Brain microvascular endothelial cell (primary cell): ENCODE measurements around the gene CD247.

Experiments used
- DNase-seq: peaks from one replicate; pipeline ENCODE4 v3.0.0-alpha.2; 2020
- H3K27ac ChIP-seq: fragments of 250-450 bp; sonication (Bioruptor Pico); 2 replicates; pipeline ENCODE4 v1.5.1; 2020; ENCODE audit warnings: mild to moderate bottlenecking, moderate library complexity
- H3K27me3 ChIP-seq: fragments of 250-450 bp; sonication (Bioruptor Pico); replicated peaks from 2 replicates; pipeline ENCODE4 v1.5.1; 2020; ENCODE audit warnings: mild to moderate bottlenecking
- H3K36me3 ChIP-seq: fragments of 250-450 bp; sonication (Bioruptor Pico); replicated peaks from 2 replicates; pipeline ENCODE4 v1.5.1; 2020; ENCODE audit warnings: mild to moderate bottlenecking
- H3K4me3 ChIP-seq: 2 replicates; pipeline ENCODE4 v1.5.1; 2011; ENCODE audit warnings: low read depth, mild to moderate bottlenecking, control low read depth, low read length, moderate library complexity
- CTCF ChIP-seq: IDR thresholded peaks from 2 replicates; pipeline ENCODE4 v1.5.1; 2011; ENCODE audit warnings: low read depth, mild to moderate bottlenecking, moderate library complexity, low read length, control low read depth, inconsistent platforms; ENCODE audit errors: missing control alignments
- in situ Hi-C: cut with HindIII; loops from 2 replicates; pipeline ENCODE4 v1.10.0; 2017; ENCODE audit warnings: low sequenced_read_pairs, low pct_ligation_motif_present

CD247 gene

GRCh38 chr1:167507719-167508118 lies 10.6 kb downstream of the CD247 start:
- no peaks in the 10 kb centered on the region for H3K36me3 ChIP-seq
- no peak for DNase-seq
- no peak for TF ChIP-seq CTCF
- H3K27me3 ChIP-seq, result peaks cover 5% of the 10 kb centered on the region
- H3K4me3 ChIP-seq, result no peak overlapping the region
- in situ Hi-C loops, result no loop called here
- H3K27ac ChIP-seq, result no peak overlapping the region

GRCh38 chr1:167504467-167504827 lies 13.9 kb downstream of the CD247 start:
- H3K36me3 ChIP-seq, result no peaks in the 10 kb centered on the region
- no peak overlapping the region for H3K4me3 ChIP-seq
- no peak overlapping the region for H3K27ac ChIP-seq
- DNase-seq, result no peak
- TF ChIP-seq CTCF, result no peak
- H3K27me3 ChIP-seq, result peaks cover 13% of the 10 kb centered on the region
- in situ Hi-C loops, result no loop called here

- Histone ChIP-seq H3K27me3 (peaks cover 13% of the 10 kb centered on the region), H3K4me3 (no peak overlapping the region), H3K27ac (no peak overlapping the region), H3K36me3 (no peaks in the 10 kb centered on the region)
- no peak for DNase-seq
- in situ Hi-C loops, result no loop called here
- TF ChIP-seq CTCF, result no peak
These were observed 14.5 kb downstream of the CD247 start for GRCh38 chr1:167503626-167504466.

GRCh38 chr1:167502719-167503462 lies 15.4 kb downstream of the CD247 start:
- H3K4me3 ChIP-seq, result no peak overlapping the region
- H3K36me3 ChIP-seq, result no peaks in the 10 kb centered on the region
- no peak for TF ChIP-seq CTCF
- no peak overlapping the region for H3K27ac ChIP-seq
- in situ Hi-C loops, result no loop called here
- no peak for DNase-seq
- peaks cover 13% of the 10 kb centered on the region for H3K27me3 ChIP-seq

GRCh38 chr1:167502192-167502551 lies 16.2 kb downstream of the CD247 start:
- H3K36me3 ChIP-seq, result no peaks in the 10 kb centered on the region
- H3K27ac ChIP-seq, result no peak overlapping the region
- H3K4me3 ChIP-seq, result no peak overlapping the region
- peaks cover 13% of the 10 kb centered on the region for H3K27me3 ChIP-seq
- TF ChIP-seq CTCF, result no peak
- no peak for DNase-seq
- in situ Hi-C loops, result no loop called here
